ENCODE data around the gene SLC23A2.

The SLC23A2 gene

DNA sequence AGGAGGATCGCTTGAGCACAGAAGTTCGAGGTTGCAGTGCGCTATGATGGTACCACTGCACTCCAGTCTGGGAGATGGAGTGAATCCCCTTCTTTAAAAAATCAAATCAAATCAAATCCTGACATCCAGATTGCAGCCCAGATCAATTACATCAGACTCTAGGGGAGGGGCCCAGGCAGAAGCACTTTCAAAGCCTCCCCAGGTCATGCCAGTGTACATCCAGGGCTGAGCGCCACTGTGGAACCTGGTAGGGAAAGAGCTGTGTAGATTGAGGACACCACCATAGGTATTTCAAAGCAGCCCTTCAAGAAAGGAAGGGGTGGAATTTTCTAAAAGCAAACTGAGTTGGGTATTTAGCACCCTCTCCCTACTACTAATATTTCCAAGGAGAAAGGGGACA, 190.1 kb downstream of the SLC23A2 start:
- Mint-ChIP-seq H3K27ac (no peak overlapping the region), H3K27me3 (ENCODE audit: low read depth) (peaks cover 7% of the 10 kb centered on the region), H3K4me1 (peaks cover 29% of the 10 kb centered on the region), H3K9me3 (no peaks in the 10 kb centered on the region), H3K4me3 (no peak overlapping the region), H3K36me3 (ENCODE audit: low read depth) (no peaks in the 10 kb centered on the region)
- no peak for TF ChIP-seq CTCF (IDR thresholded peaks at IDR 0.05; ENCODE audit: unreplicated experiment in 3 of 3)

DNA sequence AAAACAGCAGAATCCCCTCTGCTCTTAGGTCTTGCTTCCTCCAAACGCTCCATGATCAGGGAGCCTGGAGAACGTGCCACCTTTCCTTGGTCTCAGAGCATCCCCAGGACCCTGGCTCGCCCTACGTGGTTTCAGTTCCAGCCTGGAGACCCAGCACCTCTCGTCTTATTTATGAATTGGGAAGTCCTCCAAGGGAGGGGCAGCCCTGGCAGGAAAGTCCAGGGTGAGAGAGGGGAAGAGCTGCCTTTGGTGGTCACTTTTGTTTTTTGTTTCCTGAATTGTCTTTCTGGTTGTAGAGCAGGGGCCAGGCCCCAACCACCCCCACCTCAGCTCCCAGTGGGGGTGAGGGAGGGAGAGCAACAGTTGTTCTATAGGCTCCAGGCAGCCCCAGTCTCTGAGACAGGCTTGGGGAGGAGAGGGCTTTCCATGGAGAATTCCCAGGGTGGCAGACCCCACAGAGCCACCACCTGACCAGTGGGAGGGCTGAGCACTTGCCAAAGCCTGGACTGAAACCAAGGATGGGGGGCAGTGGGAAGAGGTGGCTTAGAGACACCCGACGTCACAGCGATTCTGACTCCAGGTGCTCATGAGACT, 190.8 kb downstream of the SLC23A2 start:
- Mint-ChIP-seq H3K4me1 (peaks cover 29% of the 10 kb centered on the region), H3K4me3 (no peak overlapping the region)
- TF ChIP-seq CTCF (IDR thresholded peaks at IDR 0.05; ENCODE audit: unreplicated experiment in 3 of 3), result no peak

GRCh38 chr20:4809707-4810106, 191.6 kb downstream of the SLC23A2 start:
- no peak overlapping the region for H3K4me3 Mint-ChIP-seq
- H3K27ac Mint-ChIP-seq, result no peak overlapping the region
- no peaks in the 10 kb centered on the region for H3K36me3 Mint-ChIP-seq (ENCODE audit: low read depth)
- H3K27me3 Mint-ChIP-seq (ENCODE audit: low read depth), result peaks cover 7% of the 10 kb centered on the region
- H3K4me1 Mint-ChIP-seq, result peaks cover 29% of the 10 kb centered on the region
- no peaks in the 10 kb centered on the region for H3K9me3 Mint-ChIP-seq
- no peak for TF ChIP-seq CTCF (IDR thresholded peaks at IDR 0.05; ENCODE audit: unreplicated experiment in 3 of 3)

More for the DNA sequence above, 190.8 kb downstream of the SLC23A2 start:
- peaks cover 7% of the 10 kb centered on the region for H3K27me3 Mint-ChIP-seq (ENCODE audit: low read depth)
- H3K36me3 Mint-ChIP-seq (ENCODE audit: low read depth), result no peaks in the 10 kb centered on the region
- no peaks in the 10 kb centered on the region for H3K9me3 Mint-ChIP-seq
- H3K27ac Mint-ChIP-seq, result no peak overlapping the region

- peak overlapping the region in 1 of 3 experiments; percentile 74 for H3K27ac Mint-ChIP-seq
- TF ChIP-seq CTCF (IDR thresholded peaks at IDR 0.05; ENCODE audit: unreplicated experiment in 3 of 3), result no peak
- H3K9me3 Mint-ChIP-seq, result no peaks in the 10 kb centered on the region
- H3K4me3 Mint-ChIP-seq, result no peak overlapping the region
- H3K4me1 Mint-ChIP-seq, result peaks cover 22% of the 10 kb centered on the region
- peaks cover 7% of the 10 kb centered on the region for H3K27me3 Mint-ChIP-seq (ENCODE audit: low read depth)
- H3K36me3 Mint-ChIP-seq (ENCODE audit: low read depth), result no peaks in the 10 kb centered on the region
These were observed 192.4 kb downstream of the SLC23A2 start for GRCh38 chr20:4808872-4809271.

DNA sequence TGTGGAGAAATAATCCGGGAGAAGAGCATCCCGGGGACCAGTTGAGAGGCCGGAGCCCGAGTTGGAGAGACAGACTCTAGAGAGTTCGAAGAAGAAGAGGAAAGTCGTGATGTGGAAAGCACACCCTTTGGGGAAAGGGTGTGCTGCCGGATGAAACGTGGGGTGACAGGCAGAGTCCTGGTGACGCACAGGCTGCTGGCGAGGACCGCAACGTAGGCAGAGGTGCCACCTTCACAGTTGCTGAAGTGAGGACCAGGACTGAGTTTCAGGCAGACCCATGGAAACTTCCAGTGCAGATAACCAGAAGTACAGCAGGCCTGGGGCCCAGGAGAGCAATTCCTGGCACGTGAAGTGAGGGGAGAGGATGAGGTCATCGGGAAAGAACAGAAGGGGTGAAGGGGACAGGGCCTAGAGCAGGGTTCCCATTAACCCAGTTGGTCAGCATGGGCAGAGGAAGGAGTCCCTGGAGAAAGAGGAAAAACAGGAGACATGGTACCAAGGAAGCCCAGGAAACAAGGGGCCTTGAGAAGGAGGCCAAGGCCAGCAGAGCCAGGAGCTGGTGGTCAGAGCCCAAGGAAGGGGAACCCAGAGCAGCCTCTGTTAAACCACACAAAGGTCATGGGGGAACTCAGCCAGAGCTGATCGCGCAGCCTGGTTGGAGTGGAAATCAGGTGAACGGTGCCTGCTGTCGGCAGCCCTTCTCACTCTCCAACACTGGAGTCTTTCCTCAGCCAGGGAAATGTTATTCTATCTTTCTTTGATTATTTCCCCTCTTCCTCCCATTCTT, 195.5 kb downstream of the SLC23A2 start:
- Mint-ChIP-seq H3K4me1 (peaks cover 16% of the 10 kb centered on the region), H3K27ac (no peak overlapping the region), H3K9me3 (no peaks in the 10 kb centered on the region), H3K36me3 (ENCODE audit: low read depth) (no peaks in the 10 kb centered on the region), H3K4me3 (no peak overlapping the region), H3K27me3 (ENCODE audit: low read depth) (peaks cover 4% of the 10 kb centered on the region)
- TF ChIP-seq CTCF (IDR thresholded peaks at IDR 0.05; ENCODE audit: unreplicated experiment in 3 of 3), result no peak

- no peak for TF ChIP-seq CTCF (IDR thresholded peaks at IDR 0.05; ENCODE audit: unreplicated experiment in 3 of 3)
- Mint-ChIP-seq H3K9me3 (peaks cover 6% of the 10 kb centered on the region), H3K27me3 (ENCODE audit: low read depth) (peaks cover 3% of the 10 kb centered on the region), H3K4me3 (no peak overlapping the region), H3K4me1 (peaks cover 6% of the 10 kb centered on the region), H3K36me3 (ENCODE audit: low read depth) (peaks cover 15% of the 10 kb centered on the region), H3K27ac (no peak overlapping the region)
These were observed 198.8 kb downstream of the SLC23A2 start for GRCh38 chr20:4802527-4802926.
